ENCODE data around the gene IGSF21. TPM values are rescaled to one million over a fixed set of nuclear protein-coding genes. Genes with fewer than 3 reads are reported as not detected.

The IGSF21 gene
- total RNA-seq, 1 experiment from 2014 or later: 30.5 TPM

GRCh38 chr1:18284805-18285537 is 177.4 kb downstream of the IGSF21 start (continued):
- TF ChIP-seq CREB1 (CRISPR knock-in tag; IDR thresholded peaks at IDR 0.05): no peak

- Mint-ChIP-seq H3K9me3 (no peaks in the 10 kb centered on the region), H3K27ac (peak overlapping the region; percentile 76; the same call in 1 of the 2 replicates), H3K27me3 (ENCODE audit: low read depth) (no peaks in the 10 kb centered on the region), H3K4me3 (no peak overlapping the region), H3K4me1 (peaks cover 89% of the 10 kb centered on the region), H3K36me3 (no peaks in the 10 kb centered on the region)
- ATAC-seq: no peak
- TF ChIP-seq GABPB1 (CRISPR knock-in tag; IDR thresholded peaks at IDR 0.05): no peak
- no peak for TF ChIP-seq E2F1 (CRISPR knock-in tag; IDR thresholded peaks at IDR 0.05)
- no peak for TF ChIP-seq TP53 (CRISPR knock-in tag; IDR thresholded peaks at IDR 0.05)
- no peak for TF ChIP-seq EMX1 (CRISPR knock-in tag; IDR thresholded peaks at IDR 0.05)
- no peak for TF ChIP-seq OVOL2 (CRISPR knock-in tag; IDR thresholded peaks at IDR 0.05; ENCODE audit: borderline replicate concordance)
- TF ChIP-seq FOXP4 (CRISPR knock-in tag; IDR thresholded peaks at IDR 0.05): no peak
- TF ChIP-seq HMGA2 (CRISPR knock-in tag; IDR thresholded peaks at IDR 0.05): no peak
- TF ChIP-seq ARID4B (CRISPR knock-in tag; IDR thresholded peaks at IDR 0.05; ENCODE audit: borderline replicate concordance): no peak
- TF ChIP-seq MYBL2 (CRISPR knock-in tag; IDR thresholded peaks at IDR 0.05): no peak
- TF ChIP-seq ATF1 (CRISPR knock-in tag; IDR thresholded peaks at IDR 0.05): no peak
- TF ChIP-seq NR1H2 (CRISPR knock-in tag; IDR thresholded peaks at IDR 0.05): no peak
- ChIA-PET CTCF (interaction anchor here (2.1 to 3.8 kb wide), 2 partner anchors 13 to 50 kb away, joined by 11 to 17 read pairs; no protein-coding TSS in a partner anchor), POLR2A (interaction anchor here (1.1 kb wide), 1 partner anchor 8 kb away, joined by 4 read pairs; no protein-coding TSS in a partner anchor)
- no peak for DNase-seq (ENCODE audit: low spot score)
These were observed 177.9 kb downstream of the IGSF21 start for GRCh38 chr1:18285538-18285924.

- Mint-ChIP-seq H3K4me1 (peaks cover 88% of the 10 kb centered on the region), H3K4me3 (no peak overlapping the region), H3K9me3 (no peaks in the 10 kb centered on the region), H3K27ac (peak overlapping the region; percentile 72), H3K27me3 (ENCODE audit: low read depth) (no peaks in the 10 kb centered on the region; the same call in 1 of the 2 replicates), H3K36me3 (no peaks in the 10 kb centered on the region)
- POLR2A ChIA-PET: no interaction called here
- ATAC-seq (no peak), DNase-seq (ENCODE audit: low spot score) (no peak)
- TF ChIP-seq RORB (CRISPR knock-in tag; IDR thresholded peaks at IDR 0.05): no peak
- no peak for TF ChIP-seq ESRRA (CRISPR knock-in tag; IDR thresholded peaks at IDR 0.05; ENCODE audit: borderline replicate concordance)
- TF ChIP-seq ZNF121 (CRISPR knock-in tag; IDR thresholded peaks at IDR 0.05): peak; percentile 86
- no peak for TF ChIP-seq FOXK1 (CRISPR knock-in tag; IDR thresholded peaks at IDR 0.05)
- CTCF ChIA-PET: interaction anchor here (0.9 to 1.3 kb wide), 4 partner anchors 9 to 86 kb away, joined by 3 to 7 read pairs (median 4); no protein-coding TSS in a partner anchor
These were observed 181.1 kb downstream of the IGSF21 start for GRCh38 chr1:18288722-18289121.

Measured in WTC11 (cell line).